SHP77 (cell line): ENCODE results near the gene CBX3.
"Not testable (repeated sequence)": the region's sequence is repeated elsewhere in the genome, so short reads cannot be mapped to it uniquely, and the experiment has no call there.

Experiments used
- DNase-seq, 2 experiments: peaks; one replicate each; lab custom pipeline; 2025; lab: John Stamatoyannopoulos, UW

CBX3 gene

DNA sequence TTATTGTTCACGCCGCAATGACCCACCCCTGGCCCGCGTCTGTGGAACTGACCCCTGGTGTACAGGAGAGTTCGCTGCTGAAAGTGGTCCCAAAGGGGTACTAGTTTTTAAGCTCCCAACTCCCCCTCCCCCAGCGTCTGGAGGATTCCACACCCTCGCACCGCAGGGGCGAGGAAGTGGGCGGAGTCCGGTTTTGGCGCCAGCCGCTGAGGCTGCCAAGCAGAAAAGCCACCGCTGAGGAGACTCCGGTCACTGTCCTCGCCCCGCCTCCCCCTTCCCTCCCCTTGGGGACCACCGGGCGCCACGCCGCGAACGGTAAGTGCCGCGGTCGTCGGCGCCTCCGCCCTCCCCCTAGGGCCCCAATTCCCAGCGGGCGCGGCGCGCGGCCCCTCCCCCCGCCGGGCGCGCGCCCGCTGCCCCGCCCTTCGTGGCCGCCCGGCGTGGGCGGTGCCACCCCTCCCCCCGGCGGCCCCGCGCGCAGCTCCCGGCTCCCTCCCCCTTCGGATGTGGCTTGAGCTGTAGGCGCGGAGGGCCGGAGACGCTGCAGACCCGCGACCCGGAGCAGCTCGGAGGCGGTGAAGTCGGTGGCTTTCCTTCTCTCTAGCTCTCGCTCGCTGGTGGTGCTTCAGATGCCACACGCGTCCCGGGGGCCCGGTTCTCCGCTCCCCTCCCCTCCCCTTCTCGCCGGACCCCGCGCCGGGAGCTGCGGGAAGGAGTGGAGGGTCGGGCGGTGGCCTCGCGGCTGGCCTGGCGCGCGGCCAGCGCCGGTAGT is at the start of gene CBX3:
Gene CBX3 (plus strand): TSS at position 499 of the 772 bp plus-strand sequence. CDS start 1,254 bp downstream, outside the sequence.
- DNase-seq, result peak; percentile 90 to 94

DNA sequence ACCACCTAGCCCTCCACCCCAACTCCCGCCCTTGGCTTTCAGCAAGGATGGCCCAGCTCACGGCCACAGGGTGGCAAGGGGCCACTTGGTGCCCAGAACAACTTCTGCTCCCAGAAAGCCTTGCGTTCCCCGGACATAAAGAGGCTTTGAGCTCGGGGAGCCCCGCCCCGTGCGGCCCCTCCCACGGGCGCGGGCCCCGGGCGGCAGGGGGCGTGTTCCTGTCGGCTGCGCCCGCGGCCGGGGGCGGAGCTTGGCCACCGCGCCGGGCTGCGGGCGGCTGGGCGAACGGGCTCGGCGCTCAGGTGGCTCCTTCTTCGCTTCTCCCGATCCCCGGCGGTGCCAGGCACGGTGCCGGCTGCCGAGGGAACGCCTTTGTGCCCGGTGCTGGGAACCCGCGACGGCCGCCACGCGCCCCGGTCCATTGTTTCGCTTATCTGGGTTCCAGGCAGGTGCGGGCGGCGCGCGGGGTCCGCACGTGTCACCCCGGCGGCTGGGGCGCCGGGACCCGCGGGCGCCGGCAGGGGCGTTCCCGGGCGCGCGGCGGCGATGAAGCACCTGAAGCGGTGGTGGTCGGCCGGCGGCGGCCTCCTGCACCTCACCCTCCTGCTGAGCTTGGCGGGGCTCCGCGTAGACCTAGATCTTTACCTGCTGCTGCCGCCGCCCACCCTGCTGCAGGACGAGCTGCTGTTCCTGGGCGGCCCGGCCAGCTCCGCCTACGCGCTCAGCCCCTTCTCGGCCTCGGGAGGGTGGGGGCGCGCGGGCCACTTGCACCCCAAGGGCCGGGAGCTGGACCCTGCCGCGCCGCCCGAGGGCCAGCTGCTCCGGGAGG is 49.4 kb upstream of the CBX3 start, which contains the start of gene NFE2L3:
Gene NFE2L3 (plus strand): TSS at position 246 of the 829 bp plus-strand sequence. CDS start 301 bp downstream, at position 547.
- DNase-seq, result peak; percentile 56 to 76

DNA sequence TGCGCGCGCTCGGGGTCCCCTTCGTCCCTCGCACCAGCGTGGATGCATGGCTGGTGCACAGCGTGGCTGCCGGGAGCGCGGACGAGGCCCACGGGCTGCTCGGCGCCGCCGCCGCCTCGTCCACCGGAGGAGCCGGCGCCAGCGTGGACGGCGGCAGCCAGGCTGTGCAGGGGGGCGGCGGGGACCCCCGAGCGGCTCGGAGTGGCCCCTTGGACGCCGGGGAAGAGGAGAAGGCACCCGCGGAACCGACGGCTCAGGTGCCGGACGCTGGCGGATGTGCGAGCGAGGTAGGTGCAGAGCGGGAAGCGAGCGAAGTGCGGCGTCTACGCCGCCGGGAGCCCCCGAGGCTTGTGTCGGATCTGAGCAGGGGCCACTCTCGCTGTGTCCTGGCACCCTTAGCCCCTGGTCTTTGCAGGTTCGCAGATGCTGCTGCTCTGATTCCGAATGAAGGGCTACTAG is 48.7 kb upstream of the CBX3 start:
- not testable (repeated sequence) for DNase-seq

DNA sequence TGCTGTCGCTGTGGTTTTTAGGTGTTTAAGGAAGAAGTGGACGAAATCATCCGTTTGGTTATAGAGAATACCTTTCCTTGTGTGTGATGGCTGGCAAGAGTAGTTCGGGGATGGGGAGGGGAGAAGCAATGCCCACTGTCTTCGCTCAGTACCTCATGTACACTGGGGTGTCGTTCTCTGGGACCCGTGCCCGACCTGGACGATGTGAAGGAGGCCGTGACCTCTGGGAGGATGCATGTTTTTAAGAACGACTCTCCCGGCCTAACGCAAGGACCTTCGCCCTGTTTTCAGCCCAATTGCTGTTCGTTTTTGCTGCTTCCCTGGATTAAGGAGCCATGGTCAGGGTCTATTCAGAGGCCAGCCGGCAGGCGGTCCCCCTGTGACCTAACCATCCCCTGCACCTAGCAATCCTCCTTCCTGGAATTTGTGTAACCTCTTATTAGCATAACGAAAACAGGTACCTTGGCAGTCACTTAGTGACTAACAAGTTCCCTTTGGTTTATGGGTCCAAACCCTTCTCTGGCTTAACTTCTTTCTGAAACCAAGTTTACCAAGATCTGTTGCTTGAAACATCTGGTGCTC is 48.2 kb upstream of the CBX3 start:
- DNase-seq, result no peak

DNA sequence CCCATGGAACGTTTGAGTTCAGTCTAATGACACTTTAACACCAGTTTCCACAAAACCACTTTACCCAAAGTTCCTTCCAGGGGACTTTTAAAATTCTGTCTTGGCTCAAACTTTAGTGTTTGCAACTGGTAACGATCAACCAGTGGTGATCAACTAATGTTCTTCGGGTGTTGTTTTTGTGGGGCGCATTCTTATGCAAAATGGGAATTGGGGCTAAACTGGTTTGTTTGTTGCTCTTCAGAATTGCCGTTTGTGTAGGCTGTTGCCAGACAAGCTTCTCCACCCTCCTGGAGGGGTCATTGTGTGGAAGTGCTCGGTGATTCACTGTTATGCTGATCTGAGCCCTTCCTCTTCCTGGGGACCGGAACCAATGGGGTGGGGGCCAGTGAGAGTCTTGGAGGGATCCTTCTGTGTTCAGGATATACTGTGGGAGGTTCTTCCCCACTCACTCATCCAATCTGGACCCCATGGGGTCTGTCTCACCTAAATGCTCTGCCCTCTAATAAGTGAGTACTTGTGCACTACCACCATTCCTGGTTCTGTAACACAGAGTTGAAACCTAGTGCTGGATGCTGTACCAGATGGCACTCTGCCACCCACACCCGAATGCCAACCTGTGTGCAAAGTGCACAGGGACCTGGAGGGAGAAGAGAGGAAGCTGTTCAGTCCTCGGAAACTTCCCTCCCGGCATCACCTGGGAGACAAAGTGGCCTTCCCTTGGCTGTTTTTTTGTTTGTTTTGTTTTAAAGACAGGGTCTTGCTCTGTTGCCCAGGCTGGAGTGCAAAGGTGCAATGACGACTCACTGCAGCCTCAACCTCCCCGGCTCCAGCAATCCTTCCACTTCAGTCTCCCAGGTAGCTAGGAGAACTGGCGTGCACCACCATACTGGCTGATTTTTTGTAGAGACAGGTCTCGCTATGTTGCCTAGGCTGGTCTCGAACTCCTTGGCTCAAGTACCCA is 47.4 kb upstream of the CBX3 start:
- no peak for DNase-seq

DNA sequence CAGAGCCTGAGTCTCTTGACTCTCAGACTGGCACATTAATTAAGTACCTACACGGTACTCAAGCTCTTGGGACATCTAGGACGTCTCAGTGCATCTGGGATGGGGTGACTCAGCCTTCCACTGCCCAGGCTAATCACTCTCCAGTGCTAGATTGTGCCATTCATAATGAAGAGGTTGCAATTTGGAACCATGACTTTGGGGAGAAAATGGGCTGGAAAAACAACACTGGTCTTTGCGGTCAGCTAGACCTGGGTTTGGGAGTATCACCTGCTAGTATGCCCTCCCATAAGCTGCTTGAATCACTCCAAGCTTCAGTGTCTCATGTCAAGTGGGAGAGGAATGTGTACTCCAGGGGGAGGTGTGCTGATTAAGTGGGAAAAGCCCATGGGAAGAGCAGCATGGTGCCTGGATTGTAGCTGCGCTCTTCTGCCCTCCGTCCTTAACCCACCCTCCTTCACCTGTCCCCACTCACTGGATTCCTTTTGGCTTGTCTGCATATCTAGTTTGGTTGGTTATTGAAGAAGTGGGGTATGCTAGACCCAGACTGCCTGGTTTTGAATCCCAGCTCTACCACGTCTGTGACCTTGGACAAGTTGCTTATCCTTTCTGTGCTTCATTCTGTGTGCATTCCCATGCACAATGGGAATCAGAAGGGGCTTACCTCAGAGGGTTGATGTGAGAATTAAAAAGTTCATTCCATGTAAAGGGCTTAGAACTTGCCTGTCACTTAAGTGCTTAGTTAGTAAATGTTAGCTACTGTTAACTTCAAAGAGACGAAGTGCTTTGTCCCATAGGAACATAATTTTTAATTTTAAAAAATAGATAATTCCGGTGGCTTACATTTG is 45.8 kb upstream of the CBX3 start:
- no peak for DNase-seq

DNA sequence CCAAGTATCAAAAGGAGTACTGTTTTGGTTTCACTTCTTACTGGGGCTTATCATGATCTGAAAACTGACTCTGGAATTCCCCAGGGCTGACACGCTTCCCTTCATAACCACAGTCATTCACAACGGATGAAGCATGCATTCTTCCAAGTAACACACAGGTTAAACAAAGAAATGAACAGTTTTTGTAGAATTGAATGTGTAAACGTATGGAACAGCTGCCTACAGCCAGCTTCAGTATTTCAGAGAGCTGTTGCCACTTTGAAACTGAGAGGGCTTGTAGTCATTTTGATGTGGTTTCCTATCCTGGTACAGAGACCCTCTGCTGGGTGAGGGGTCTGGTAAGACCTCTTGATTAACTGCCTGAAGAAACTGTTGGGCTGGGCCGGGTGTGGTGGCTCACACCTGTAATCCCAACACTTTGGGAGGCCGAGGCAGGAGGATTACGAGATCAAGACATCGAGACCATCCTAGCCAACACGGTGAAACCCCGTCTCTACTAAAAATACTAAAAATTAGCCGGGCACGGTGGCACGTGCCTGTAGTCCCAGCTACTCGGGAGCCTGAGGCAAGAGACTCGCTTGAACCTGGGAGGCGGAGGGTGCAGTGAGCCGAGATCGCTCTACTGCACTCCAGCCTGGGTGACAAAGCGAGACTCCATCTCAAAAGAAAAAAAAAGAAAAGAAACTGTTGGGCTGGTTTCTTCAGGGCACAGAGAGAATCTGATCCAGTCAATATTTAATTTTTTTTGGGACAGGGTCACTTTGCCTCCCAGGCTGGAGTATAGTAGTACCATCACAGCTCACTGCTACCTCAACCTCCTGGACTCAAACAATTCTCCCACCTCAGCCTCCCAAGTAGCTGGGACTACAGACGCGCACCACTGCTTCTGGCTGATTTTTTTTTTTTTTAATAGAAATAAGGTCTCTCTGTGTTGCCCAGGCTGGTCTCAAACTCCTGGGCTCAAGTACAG is 44.8 kb upstream of the CBX3 start:
- DNase-seq, result no peak

DNA sequence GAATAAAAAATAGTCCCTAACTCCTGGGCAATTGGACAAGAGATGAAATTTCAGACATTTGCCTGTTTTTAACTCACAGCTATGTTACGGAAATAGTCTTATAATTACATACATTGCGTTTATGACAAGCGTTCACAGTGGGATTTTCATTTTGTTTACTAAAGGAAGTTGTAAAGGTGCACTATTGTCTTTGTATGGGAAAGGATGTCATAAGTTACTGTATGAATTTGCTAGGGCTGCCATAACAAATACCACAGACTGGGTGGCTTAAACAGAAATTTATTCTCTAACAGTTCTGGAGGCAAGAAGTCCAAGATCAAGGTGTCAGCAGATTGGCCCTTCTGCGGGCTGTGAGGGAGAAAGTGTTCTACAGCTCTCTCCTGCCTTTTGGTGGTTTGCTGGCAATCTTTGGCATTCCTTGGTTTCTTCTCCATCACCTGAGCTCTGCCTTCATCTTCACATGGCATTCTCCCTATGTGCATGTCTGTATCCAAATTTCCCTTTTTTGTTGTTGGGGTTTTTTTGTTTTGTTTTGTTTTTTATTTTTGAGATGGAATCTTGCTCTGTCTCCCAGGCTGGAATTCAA is 43.9 kb upstream of the CBX3 start:
- no peak for DNase-seq

DNA sequence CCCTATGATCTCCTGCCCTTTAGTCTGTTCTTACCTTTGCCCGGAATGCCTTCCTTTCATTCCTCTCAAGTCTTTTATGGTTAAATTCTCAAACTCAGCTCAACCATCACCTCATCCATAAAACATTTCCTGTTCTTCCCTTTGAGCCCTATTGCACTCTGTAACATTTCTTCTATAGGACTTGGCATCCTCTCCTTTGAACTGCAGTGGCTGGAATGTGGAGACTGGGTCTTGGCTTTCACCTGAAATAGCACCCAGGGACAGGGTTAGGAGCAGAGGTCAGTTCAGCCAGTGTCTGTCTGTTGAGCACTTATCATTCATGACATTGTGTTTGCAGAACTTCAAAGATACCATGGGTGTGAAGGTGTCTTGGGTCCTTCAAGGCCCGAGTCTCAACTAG is 42.3 kb upstream of the CBX3 start:
- no peak for DNase-seq

DNA sequence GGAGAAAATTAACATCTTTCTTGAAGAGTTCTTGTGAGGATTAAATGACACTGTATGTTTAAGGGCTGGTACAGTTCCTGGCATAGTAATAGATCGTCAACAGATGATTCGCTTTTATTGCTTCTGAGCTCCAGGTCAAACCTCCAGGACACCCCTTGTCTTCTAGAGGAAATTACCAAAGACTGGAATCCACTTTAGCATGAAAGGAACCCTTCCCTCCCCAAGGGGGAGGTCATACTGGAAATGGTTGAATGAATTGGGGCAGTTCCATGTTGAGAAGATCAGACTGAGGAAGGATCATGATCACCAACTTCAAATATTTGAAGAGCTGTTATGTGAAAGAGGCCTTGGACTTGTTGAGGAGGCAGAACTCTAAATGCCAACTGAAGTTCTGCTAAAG is 40.6 kb upstream of the CBX3 start:
- DNase-seq, result no peak

DNA sequence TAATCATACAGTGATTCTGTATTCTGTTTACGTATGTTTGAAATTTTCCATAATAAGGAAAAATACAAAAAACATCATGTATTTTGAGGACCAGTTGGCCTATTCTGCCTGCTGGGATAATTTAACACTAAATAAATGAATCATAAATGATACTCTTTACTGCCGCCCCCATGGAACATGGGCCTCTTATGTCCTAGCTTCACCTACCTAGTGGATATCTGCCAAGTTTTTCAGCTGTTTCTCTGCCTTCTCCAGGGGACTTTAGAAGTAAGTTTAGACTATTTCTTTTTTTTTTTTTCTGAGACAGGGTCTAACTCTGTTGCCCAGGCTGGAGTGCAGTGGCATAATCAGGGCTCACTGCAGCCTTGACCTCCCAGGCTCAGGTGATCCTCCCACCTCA is 39.1 kb upstream of the CBX3 start:
- no peak for DNase-seq

DNA sequence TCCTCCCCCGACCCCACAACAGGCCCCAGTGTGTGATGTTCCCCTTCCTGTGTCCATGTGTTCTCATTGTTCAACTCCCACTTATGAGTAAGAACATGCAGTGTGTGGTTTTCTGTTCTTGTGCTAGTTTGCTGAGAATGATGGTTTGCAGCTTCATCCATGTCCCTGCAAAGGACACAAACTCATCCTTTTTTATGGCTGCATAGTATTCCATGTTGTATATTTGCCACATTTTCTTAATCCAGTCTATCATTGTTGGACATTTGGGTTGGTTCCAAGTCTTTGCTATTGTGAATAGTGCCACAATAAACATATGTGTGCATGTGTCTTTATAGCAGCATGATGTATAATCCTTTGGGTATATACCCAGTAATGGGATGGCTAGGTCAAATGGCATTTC is 37.7 kb upstream of the CBX3 start:
- DNase-seq, result not testable (repeated sequence)

DNA sequence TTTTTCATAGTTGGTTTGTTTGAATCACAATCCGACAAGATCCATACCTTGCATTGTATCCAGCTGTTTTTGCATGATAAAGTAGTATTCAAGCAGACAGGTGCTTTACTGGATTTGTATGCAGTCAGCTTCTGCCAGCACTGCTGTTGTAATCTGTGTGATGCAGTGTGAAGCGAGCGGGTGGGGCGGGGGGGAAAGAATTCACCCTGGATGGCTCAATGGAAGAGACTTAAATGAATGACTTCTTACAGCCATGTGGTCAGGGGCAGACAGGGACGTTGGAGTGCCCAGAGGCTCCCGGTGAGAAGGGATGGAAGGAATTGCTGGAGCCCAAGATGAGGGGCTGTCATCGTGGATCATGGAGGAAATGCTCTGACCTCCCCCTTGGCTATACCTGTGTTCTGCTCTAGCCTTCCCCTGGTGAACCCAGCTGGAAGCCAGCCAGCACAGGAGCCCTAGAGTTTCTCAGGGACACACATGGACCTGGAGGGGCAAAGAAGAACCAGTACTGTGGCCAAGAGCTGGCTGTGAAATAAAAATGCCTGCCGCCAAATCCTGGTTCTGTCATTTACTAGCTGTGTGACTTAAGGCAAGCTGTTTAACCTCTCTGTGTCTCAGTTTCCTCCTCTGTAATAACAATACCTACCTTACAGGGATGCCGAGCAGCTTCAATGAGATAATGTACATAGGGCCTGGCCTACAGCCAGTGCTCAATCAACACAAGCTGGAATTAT is 35.4 kb upstream of the CBX3 start:
- no peak for DNase-seq

DNA sequence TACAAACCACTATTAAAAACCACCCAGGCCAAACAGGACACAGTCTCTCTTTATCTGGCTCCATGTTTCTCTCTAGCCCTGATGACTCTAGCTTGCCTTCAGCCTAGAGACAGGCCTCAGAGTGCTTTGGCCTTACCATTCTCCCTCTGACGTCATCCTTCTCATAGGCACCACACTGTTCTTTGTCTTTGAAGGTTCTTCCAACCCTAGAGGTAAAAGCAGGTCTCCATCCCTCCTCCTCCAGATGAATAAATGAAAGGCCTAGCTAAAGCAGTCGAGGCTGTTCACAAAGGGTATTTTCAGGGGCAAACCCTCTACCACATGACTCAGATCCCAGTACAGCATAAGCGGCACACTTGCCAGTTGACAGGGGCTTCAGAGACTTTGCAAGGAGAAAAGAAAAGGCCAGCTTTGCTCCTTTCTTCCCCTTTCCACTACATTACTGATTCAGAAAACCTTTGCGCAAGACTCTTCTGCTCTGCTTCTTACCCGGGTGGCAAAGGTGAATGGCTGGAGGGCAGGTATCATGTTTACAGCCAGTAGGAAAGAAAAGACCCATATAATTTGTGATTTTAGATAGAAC is 34.8 kb upstream of the CBX3 start:
- DNase-seq, result no peak

DNA sequence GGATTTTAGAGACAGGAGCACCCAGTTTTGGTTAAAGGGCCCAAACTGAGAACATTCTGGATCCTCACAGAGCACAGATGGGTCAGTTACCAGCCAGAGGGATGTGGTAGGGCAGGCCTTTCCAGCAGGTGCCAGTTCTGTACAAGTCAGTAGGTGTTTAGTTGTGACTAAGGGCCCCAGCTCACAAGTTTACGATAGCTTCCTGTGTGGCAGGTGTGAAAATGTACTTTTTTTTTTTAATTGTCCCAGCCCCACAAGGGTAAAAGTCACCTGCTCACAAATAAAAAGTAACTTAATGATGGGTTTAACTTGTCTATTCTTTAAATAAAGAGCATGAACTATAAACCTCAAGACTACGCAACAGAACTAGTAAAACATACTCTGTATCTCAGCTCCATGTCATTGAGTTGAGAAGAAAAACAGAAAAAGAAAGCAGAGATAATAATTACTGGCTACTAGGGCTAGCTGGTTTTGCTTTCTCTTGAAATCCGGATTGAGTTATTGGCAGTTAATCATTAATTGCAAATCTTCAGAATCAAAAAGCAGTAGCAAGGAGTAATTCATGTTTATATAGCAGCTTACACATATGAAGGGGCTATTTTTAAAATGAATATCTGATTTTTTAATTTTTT is 34.1 kb upstream of the CBX3 start:
- no peak for DNase-seq

DNA sequence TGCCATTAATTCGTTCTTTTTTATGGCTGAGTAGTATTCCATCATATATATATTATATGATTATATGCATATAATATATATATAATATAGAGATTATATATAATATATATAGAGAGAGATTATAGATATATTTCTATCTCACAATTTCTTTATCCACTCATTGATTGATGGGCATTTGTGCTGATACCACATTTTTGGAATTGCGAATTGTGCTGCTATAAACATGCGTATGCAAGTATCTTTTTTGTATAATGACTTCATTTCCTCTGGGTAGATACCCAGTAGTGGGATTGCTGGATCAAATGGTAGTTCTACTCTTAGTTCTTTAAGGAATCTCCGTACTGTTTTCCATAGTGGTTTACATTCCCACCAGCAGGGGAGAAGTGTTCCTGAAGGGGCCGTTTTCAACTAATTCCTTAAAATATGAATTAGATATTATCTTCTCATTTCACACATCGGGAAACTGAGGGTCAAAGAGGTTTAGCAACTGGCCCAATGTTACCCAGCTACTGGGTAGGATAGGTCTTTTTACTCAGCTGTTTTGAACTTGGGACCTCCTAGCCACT is 33.0 kb upstream of the CBX3 start:
- no peak for DNase-seq

DNA sequence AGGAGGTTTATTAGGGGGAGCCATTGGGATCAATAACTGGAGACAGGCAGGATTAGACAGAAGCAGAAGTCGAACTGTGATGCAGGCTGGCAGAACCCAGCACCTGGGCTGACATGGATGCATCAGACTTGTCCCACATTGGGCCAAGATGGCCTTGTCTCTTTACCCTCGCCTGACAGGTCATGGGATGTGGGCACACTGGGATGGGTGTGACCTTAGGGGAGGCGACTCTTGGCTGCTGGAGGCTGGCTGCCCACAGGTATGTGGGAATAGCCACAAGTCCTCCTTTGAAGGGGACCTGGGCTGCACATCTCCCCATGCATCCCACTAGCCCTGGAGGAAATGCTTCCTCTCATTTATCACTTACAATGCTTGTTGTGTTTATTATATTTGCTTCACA is 32.3 kb upstream of the CBX3 start:
- no peak for DNase-seq
